Measurements from ENCODE around the gene CYP27B1. TPM values are rescaled to one million over a fixed set of nuclear protein-coding genes. Genes with fewer than 3 reads are reported as not detected.

The CYP27B1 gene
- total RNA-seq, 1 donor from 2014 or later, result 9.9 TPM

DNA sequence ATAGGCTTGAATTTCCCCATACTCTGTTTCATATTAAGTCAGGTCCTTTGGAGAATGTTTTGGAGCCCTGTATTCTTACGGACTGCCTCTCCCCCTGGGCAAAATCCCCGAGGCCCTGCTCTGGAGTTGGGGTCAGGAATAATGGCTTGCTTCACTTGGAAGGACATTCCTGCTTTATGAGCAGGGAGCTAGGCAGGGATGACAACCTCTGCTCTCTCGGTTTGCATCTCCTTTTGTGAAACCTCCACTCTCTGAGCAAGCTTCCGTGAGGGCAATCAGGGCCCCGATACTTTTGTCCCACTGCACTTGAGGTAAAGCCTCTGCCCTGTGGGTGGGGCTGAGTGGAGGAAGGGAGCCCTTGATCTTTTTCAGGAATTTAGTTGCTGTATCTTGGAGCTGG, 53.7 kb downstream of the CYP27B1 start:
- peaks cover 4% of the 10 kb centered on the region for H3K9me3 Mint-ChIP-seq
- intact Hi-C loops (cut with micrococcal nuclease), result no loop called here
- no peak for DNase-seq (ENCODE audit: low spot score)
- H3K36me3 Mint-ChIP-seq (ENCODE audit: low read depth), result peaks cover 21% of the 10 kb centered on the region
- H3K27me3 Mint-ChIP-seq (ENCODE audit: insufficient read depth), result no peaks in the 10 kb centered on the region
- no peak overlapping the region for H3K27ac Mint-ChIP-seq
- no peak overlapping the region for H3K4me3 Mint-ChIP-seq
- H3K4me1 Mint-ChIP-seq (ENCODE audit: low read depth), result peaks cover 10% of the 10 kb centered on the region

- Mint-ChIP-seq H3K27me3 (ENCODE audit: insufficient read depth) (no peaks in the 10 kb centered on the region), H3K9me3 (peaks cover 4% of the 10 kb centered on the region), H3K4me3 (no peak overlapping the region), H3K27ac (no peak overlapping the region), H3K4me1 (ENCODE audit: low read depth) (peaks cover 10% of the 10 kb centered on the region), H3K36me3 (ENCODE audit: low read depth) (peaks cover 18% of the 10 kb centered on the region)
- DNase-seq (ENCODE audit: low spot score), result no peak
- intact Hi-C loops (cut with micrococcal nuclease), result no loop called here
Measured at GRCh38 chr12:57712701-57713100, 54.2 kb downstream of the CYP27B1 start.

Other genes with a start within 250 kb of the CYP27B1 start
- 17.8 and 18.1 TPM in 2 replicates for gene DDIT3, start 246.6 kb downstream of the CYP27B1 start, total RNA-seq
- 63.3 and 66.8 TPM in 2 replicates for gene MBD6, start 244.3 kb downstream of the CYP27B1 start, total RNA-seq
- gene DCTN2, start 219.9 kb downstream of the CYP27B1 start, total RNA-seq, result 78.6 and 83.5 TPM in 2 replicates
- gene KIF5A, start 217.0 kb downstream of the CYP27B1 start, total RNA-seq, result 2.4 TPM in 2 replicates
- gene PIP4K2C, start 175.9 kb downstream of the CYP27B1 start, total RNA-seq, result 22.8 and 25.7 TPM in 2 replicates
- gene DTX3, start 162.3 kb downstream of the CYP27B1 start, total RNA-seq, result 16.8 and 18.5 TPM in 2 replicates
- gene ARHGEF25, start 155.6 kb downstream of the CYP27B1 start, total RNA-seq, result 0.60 and 1.5 TPM in 2 replicates
- 4.4 and 4.6 TPM in 2 replicates for gene B4GALNT1, start 133.9 kb downstream of the CYP27B1 start, total RNA-seq
- gene OS9, start 72.9 kb downstream of the CYP27B1 start, total RNA-seq, result 99.6 and 100.0 TPM in 2 replicates
- gene AGAP2, start 28.3 kb downstream of the CYP27B1 start, total RNA-seq, result 31.5 and 33.4 TPM in 2 replicates
- gene TSPAN31, start 22.0 kb downstream of the CYP27B1 start, total RNA-seq, result 24.0 and 24.5 TPM in 2 replicates
- gene CDK4, start 14.8 kb downstream of the CYP27B1 start, total RNA-seq, result 218 and 227 TPM in 2 replicates
- 21.2 and 21.8 TPM in 2 replicates for gene MARCHF9, start 12.0 kb downstream of the CYP27B1 start, total RNA-seq
- gene METTL1, start 5.0 kb upstream of the CYP27B1 start, total RNA-seq, result 89.7 and 90.0 TPM in 2 replicates
- gene EEF1AKMT3, start 5.5 kb upstream of the CYP27B1 start, total RNA-seq, result 4.5 and 5.4 TPM in 2 replicates
- gene TSFM, start 15.7 kb upstream of the CYP27B1 start, total RNA-seq, result 63.5 and 68.6 TPM in 2 replicates
- 2.0 and 3.1 TPM in 2 replicates for gene AVIL, start 51.7 kb upstream of the CYP27B1 start, total RNA-seq
- 96.5 and 99.6 TPM in 2 replicates for gene CTDSP2, start 79.7 kb upstream of the CYP27B1 start, total RNA-seq
- gene ATP23, start 174.5 kb upstream of the CYP27B1 start, total RNA-seq, result 7.3 and 8.7 TPM in 2 replicates